Erythroblast (primary cell): ENCODE data around the gene ANG.

Experiments
- GATA1 ChIP-seq: IDR thresholded peaks from 2 replicates; pipeline ENCODE4 v1.6.1; 2011; ENCODE audit warnings: low read depth, mild to moderate bottlenecking, control low read depth, low read length, moderate library complexity
- POLR2A ChIP-seq: IDR thresholded peaks from 2 replicates; pipeline ENCODE4 v1.6.1; 2011; ENCODE audit warnings: mild to moderate bottlenecking, low read length

GRCh38 chr14:20690848-20691640 is 2.5 kb downstream of the ANG start:
- no peak for TF ChIP-seq POLR2A
- TF ChIP-seq GATA1 = no peak
